Right atrium auricular region (tissue), 2 donors: ENCODE data around the gene FBXL17. TPM values are rescaled to one million over a fixed set of nuclear protein-coding genes. Genes with fewer than 3 reads are reported as not detected.

Source experiments
- DNase-seq: peaks from one replicate; pipeline ENCODE4 v3.0.0-alpha.2; 2019; ENCODE audit warnings: low spot score
- H3K27ac ChIP-seq, 2 donors: fragments of 200-600 bp; sonication (generic); 1 replicate in 1 of 2; 2 replicates in 1 of 2; pipeline ENCODE4 v1.5.1; 2016 to 2019
- H3K27me3 ChIP-seq, 2 donors: fragments of 200-600 bp; sonication (generic); one replicate each; pipeline versions ENCODE4 v1.5.1 to v1.6.0; 2017 to 2019
- H3K36me3 ChIP-seq: fragments of 200-600 bp; sonication (generic); one replicate; pipeline ENCODE4 v1.5.1; 2016
- H3K4me1 ChIP-seq, 2 donors: fragments of 200-600 bp; sonication (generic); one replicate each; pipeline versions ENCODE4 v1.5.1 to v1.6.0; 2017 to 2019
- H3K4me3 ChIP-seq, 2 donors: fragments of 200-600 bp; sonication (generic); 1 replicate in 1 of 2; 2 replicates in 1 of 2; pipeline ENCODE4 v1.5.1; 2017 to 2019; ENCODE audit warnings: mild to moderate bottlenecking in 1 of 2, moderate library complexity in 1 of 2
- H3K9me3 ChIP-seq, 2 donors: fragments of 200-600 bp; sonication (generic); one replicate each; pipeline ENCODE4 v1.5.1; 2019
- total RNA-seq, 2 donors: library from RNA; depleted of rRNA; stranded (reverse); fragments of >200 nt; gene quantifications; one replicate each; pipeline ENCODE4 v1.1.0, GENCODE V29; 2016
- TF ChIP-seq, protein P1 (sequence below), 2 donors: fragments of 200-600 bp; sonication (generic); IDR thresholded peaks; one replicate each; pipeline ENCODE4 v1.5.1; 2019; ENCODE audit warnings: antibody characterized with exemption in 2 of 2

The FBXL17 gene
- total RNA-seq, 2 donors from 2014 or later: 16.1 to 31.7 TPM

DNA sequence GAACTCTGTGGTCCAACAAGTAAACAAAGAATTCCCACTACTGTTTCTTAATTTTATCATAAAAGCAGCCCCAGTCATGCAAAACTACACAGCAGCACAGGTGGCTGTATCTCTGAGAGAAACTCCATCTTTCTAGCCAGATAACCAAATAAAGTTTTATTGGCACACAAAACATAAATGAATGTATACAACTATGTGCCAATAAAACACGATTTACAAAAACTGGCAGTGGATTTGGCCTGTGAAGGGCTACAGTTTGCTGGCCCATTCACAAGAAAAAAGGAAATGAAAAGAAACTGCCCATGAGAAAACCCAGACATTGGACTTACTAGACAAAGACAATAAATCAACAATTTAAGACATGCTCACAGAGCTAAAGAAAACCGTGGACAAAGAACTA, 10.6 kb downstream of the FBXL17 start:
- Histone ChIP-seq H3K4me1 (no peaks in the 10 kb centered on the region), H3K9me3 (peaks cover 4 to 32% of the 10 kb centered on the region in 2 donors), H3K27ac (no peak overlapping the region), H3K36me3 (no peaks in the 10 kb centered on the region), H3K27me3 (no peaks in the 10 kb centered on the region), H3K4me3 (no peak overlapping the region)
- TF ChIP-seq, protein P1, sequence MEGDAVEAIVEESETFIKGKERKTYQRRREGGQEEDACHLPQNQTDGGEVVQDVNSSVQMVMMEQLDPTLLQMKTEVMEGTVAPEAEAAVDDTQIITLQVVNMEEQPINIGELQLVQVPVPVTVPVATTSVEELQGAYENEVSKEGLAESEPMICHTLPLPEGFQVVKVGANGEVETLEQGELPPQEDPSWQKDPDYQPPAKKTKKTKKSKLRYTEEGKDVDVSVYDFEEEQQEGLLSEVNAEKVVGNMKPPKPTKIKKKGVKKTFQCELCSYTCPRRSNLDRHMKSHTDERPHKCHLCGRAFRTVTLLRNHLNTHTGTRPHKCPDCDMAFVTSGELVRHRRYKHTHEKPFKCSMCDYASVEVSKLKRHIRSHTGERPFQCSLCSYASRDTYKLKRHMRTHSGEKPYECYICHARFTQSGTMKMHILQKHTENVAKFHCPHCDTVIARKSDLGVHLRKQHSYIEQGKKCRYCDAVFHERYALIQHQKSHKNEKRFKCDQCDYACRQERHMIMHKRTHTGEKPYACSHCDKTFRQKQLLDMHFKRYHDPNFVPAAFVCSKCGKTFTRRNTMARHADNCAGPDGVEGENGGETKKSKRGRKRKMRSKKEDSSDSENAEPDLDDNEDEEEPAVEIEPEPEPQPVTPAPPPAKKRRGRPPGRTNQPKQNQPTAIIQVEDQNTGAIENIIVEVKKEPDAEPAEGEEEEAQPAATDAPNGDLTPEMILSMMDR (IDR thresholded peaks at IDR 0.05): no peak
- no peak for DNase-seq

DNA sequence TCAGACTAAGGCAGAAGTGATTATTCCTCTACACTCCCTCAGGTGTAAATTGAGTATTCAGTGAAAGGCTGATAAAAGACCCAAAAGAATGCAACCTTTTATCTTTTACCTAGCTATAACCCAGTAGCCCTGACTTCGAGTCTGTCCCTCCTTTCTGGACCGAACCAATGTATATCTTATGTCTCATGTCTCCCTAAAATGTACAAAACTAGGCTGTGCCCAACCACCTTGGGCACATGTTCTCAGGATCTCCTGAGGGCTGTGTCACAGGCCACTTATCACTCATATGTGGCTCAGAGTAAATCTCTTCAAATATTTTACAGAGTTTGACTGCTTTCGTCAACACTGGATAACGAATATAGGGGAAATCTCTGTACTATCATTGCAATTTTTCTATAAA, 12.7 kb downstream of the FBXL17 start:
- no peak for DNase-seq
- H3K36me3 ChIP-seq: peaks cover 4% of the 10 kb centered on the region
- H3K9me3 ChIP-seq: peaks cover 4 to 18% of the 10 kb centered on the region in 2 donors
- H3K4me3 ChIP-seq: no peak overlapping the region
- no peak overlapping the region for H3K27ac ChIP-seq
- no peaks in the 10 kb centered on the region for H3K27me3 ChIP-seq
- H3K4me1 ChIP-seq: no peaks in the 10 kb centered on the region
- TF ChIP-seq, protein P1 (IDR thresholded peaks at IDR 0.05): no peak

DNA sequence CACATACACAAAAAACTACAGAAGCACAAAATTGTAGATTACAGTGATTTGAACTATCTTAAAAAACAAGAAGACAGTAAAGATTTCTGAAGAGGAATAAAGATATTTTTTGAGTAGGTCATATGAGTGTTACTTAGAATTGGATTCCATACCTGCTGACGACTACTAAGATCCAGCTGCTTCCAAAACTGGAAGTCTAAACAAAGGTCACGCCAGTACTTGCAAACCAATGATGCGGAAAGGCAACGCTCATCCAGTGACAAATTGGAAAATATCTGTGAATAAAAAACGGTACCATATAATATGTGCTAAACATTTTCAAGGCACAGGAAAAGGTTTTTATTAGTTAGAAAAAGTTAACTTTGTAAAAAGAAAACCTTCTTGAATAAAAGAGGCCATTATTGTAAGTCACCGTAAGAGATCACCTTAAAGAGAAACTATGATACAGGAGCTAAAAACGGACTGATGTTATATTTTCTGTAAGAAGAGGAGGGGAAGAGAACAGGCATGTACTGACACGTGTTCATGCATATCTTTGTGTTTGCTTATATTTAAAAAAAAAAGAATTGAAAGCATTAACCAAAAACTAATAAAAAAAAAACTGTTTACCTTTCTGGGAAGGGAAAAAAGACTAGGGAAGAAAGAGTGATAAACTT, 14.1 kb downstream of the FBXL17 start:
- peaks cover 4 to 7% of the 10 kb centered on the region in 2 donors for H3K9me3 ChIP-seq
- TF ChIP-seq, protein P1 (IDR thresholded peaks at IDR 0.05): no peak
- DNase-seq: no peak
- no peak overlapping the region for H3K4me3 ChIP-seq
- H3K27ac ChIP-seq: no peak overlapping the region
- H3K4me1 ChIP-seq: no peaks in the 10 kb centered on the region
- H3K36me3 ChIP-seq: peaks cover 4% of the 10 kb centered on the region
- H3K27me3 ChIP-seq: no peaks in the 10 kb centered on the region

DNA sequence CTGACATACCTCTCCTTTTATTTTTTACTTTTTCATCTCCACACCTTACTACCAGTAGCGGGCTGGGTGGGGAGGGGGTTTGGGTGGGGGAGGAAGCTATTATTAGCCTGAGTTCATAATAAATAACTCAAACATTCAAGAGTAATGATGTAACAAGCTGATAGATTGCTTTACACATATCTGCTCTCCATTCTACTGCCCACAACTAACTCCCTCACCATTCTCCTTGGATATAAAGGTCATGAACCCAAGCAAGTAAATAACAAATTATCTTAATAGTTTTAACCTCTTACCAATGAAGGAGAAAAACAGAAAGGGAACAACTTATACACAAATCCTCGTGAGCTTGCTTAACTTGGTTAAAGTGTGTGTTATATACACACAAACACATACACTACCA, 15.4 kb downstream of the FBXL17 start:
- H3K36me3 ChIP-seq: peaks cover 4% of the 10 kb centered on the region
- TF ChIP-seq, protein P1 (IDR thresholded peaks at IDR 0.05): no peak
- peak overlapping the region; percentile 3 to 17 for H3K27ac ChIP-seq
- H3K9me3 ChIP-seq: no peaks in the 10 kb centered on the region
- DNase-seq: no peak
- no peaks in the 10 kb centered on the region for H3K4me1 ChIP-seq
- H3K4me3 ChIP-seq: no peak overlapping the region
- H3K27me3 ChIP-seq: no peaks in the 10 kb centered on the region

DNA sequence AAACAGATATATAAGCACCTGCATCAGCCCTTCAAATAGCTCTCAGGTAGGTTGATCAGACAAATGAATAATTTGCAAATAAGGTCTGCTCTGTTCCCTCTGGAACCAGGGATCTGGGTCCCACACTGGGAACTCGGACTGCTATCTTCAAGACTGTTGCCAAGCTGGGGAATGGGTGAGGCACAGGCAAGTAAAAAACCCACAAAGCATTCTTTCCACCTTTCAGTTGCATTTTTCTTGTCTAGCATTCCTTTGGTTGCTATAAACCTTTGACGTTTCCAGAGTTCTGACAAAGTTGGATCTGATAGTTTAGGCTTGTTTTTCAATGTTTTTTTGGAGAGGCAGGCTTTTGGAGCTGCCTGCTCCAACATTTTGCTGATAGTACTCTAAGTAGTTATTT, 20.1 kb downstream of the FBXL17 start:
- no peak overlapping the region for H3K4me3 ChIP-seq
- peaks cover 4% of the 10 kb centered on the region for H3K36me3 ChIP-seq
- no peak for DNase-seq
- H3K27me3 ChIP-seq: no peaks in the 10 kb centered on the region
- H3K27ac ChIP-seq: no peak overlapping the region
- no peaks in the 10 kb centered on the region for H3K9me3 ChIP-seq
- TF ChIP-seq, protein P1 (IDR thresholded peaks at IDR 0.05): no peak
- H3K4me1 ChIP-seq: no peaks in the 10 kb centered on the region

DNA sequence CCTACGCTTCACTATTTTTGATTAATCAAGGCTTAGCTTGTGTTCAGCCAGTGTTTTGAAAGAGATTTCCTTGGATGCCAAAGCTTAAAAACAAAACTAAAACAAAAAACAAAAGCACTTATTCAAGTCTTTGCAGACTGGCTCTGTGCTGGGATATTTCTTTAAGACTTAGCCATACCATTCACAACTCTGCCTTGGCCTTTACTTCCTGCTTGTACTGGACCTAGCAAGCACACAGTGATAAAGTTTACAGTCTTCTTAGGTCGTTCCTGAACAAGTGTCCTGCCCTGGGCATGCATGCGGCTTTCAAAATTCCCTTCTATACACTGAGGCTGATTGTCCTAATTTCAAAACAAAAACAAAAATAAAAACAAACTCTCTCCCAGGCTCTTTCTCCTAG, 20.7 kb downstream of the FBXL17 start:
- peaks cover 4% of the 10 kb centered on the region for H3K36me3 ChIP-seq
- H3K27ac ChIP-seq: no peak overlapping the region
- no peak overlapping the region for H3K4me3 ChIP-seq
- no peaks in the 10 kb centered on the region for H3K9me3 ChIP-seq
- H3K27me3 ChIP-seq: no peaks in the 10 kb centered on the region
- TF ChIP-seq, protein P1 (IDR thresholded peaks at IDR 0.05): no peak
- no peaks in the 10 kb centered on the region for H3K4me1 ChIP-seq
- no peak for DNase-seq
